ENCODE measurements around the gene CBX7. TPM values are rescaled to one million over a fixed set of nuclear protein-coding genes. Genes with fewer than 3 reads are reported as not detected.
"Not testable (repeated sequence)": the region's sequence is repeated elsewhere in the genome, so short reads cannot be mapped to it uniquely, and the experiment has no call there.

The CBX7 gene
- total and polyA plus RNA-seq, 2 donors from 2014 or later = 39.3 to 65.2 TPM

- Histone ChIP-seq H3K4me3 (ENCODE audit: low read length in 3 of 3) (no peak overlapping the region), H3K36me3 (ENCODE audit: control insufficient read depth in 2 of 3, insufficient read depth in 3 of 3, low read length in 3 of 3) (no peaks in the 10 kb centered on the region), H3K27ac (ENCODE audit: low read depth in 2 of 2, low read length in 2 of 2) (no peak overlapping the region), H3K4me1 (ENCODE audit: control insufficient read depth in 2 of 3, insufficient read depth in 2 of 3, low read depth in 1 of 3, low read length in 3 of 3) (peaks cover 0 to 5% (median 0%) of the 10 kb centered on the region in 3 donors), H3K27me3 (ENCODE audit: control insufficient read depth, insufficient read depth, low read length) (no peaks in the 10 kb centered on the region), H3K9ac (ENCODE audit: low read length in 3 of 3) (no peak overlapping the region), H3K9me3 (ENCODE audit: control insufficient read depth in 2 of 3, insufficient read depth in 1 of 3, low read length in 3 of 3) (no peaks in the 10 kb centered on the region)
- TF ChIP-seq, protein P1, sequence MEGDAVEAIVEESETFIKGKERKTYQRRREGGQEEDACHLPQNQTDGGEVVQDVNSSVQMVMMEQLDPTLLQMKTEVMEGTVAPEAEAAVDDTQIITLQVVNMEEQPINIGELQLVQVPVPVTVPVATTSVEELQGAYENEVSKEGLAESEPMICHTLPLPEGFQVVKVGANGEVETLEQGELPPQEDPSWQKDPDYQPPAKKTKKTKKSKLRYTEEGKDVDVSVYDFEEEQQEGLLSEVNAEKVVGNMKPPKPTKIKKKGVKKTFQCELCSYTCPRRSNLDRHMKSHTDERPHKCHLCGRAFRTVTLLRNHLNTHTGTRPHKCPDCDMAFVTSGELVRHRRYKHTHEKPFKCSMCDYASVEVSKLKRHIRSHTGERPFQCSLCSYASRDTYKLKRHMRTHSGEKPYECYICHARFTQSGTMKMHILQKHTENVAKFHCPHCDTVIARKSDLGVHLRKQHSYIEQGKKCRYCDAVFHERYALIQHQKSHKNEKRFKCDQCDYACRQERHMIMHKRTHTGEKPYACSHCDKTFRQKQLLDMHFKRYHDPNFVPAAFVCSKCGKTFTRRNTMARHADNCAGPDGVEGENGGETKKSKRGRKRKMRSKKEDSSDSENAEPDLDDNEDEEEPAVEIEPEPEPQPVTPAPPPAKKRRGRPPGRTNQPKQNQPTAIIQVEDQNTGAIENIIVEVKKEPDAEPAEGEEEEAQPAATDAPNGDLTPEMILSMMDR (IDR thresholded peaks at IDR 0.05; ENCODE audit: borderline replicate concordance, extremely low read depth, insufficient read depth) = no peak
- DNase-seq = no peak
- intact Hi-C loops (cut with DNase I) = loop anchor here (5.0 kb wide), 1 partner anchor 146 kb away; no protein-coding TSS in a partner anchor
- no peak for FAIRE-seq
Measured at GRCh38 chr22:39166547-39166946, 14.1 kb upstream of the CBX7 start.

GRCh38 chr22:39156093-39156492 lies 3.6 kb upstream of the CBX7 start:
- H3K27ac ChIP-seq (ENCODE audit: low read depth in 2 of 2, low read length in 2 of 2); H3K9ac ChIP-seq (ENCODE audit: low read length in 3 of 3); H3K4me1 ChIP-seq (ENCODE audit: control insufficient read depth in 2 of 3, insufficient read depth in 2 of 3, low read depth in 1 of 3, low read length in 3 of 3); FAIRE-seq; H3K4me3 ChIP-seq (ENCODE audit: low read length in 3 of 3); H3K9me3 ChIP-seq (ENCODE audit: control insufficient read depth in 2 of 3, insufficient read depth in 1 of 3, low read length in 3 of 3); H3K36me3 ChIP-seq (ENCODE audit: control insufficient read depth in 2 of 3, insufficient read depth in 3 of 3, low read length in 3 of 3); intact Hi-C loops (cut with DNase I): not testable (repeated sequence)
- peaks cover 17% of the 10 kb centered on the region for H3K27me3 ChIP-seq (ENCODE audit: control insufficient read depth, insufficient read depth, low read length)
- DNase-seq = peak in 1 of 5 donors; percentile 39

DNA sequence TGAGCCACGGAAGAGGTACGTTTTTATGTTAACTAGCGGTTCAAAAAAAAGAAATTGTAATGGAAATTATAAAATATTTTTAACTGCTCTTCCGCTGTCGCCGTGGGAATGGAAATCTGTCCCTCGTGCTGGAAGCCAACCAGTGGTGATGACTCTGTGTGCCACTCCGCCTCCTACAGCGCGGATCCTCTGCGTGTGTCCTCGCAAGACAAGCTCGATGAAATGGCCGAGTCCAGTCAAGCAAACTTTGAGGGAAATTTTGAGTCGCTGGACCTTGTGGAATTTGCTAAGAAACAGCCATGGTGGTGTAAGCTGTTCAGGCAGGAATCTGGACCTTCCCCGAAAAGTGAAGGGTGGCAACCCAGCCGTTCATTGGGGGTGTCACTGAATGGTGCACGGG lies 2.9 kb upstream of the CBX7 start:
- FAIRE-seq (no peak), DNase-seq (peak in 1 of 5 donors; percentile 63)
- TF ChIP-seq, protein P1 (IDR thresholded peaks at IDR 0.05; ENCODE audit: borderline replicate concordance, extremely low read depth, insufficient read depth) = no peak
- no peaks in the 10 kb centered on the region for H3K9me3 ChIP-seq (ENCODE audit: control insufficient read depth in 2 of 3, insufficient read depth in 1 of 3, low read length in 3 of 3)
- no peak overlapping the region for H3K27ac ChIP-seq (ENCODE audit: low read depth in 2 of 2, low read length in 2 of 2)
- intact Hi-C loops (cut with DNase I) = no loop called here
- H3K27me3 ChIP-seq (ENCODE audit: control insufficient read depth, insufficient read depth, low read length) = peaks cover 17% of the 10 kb centered on the region
- peaks cover 0 to 3% (median 0%) of the 10 kb centered on the region in 3 donors for H3K4me1 ChIP-seq (ENCODE audit: control insufficient read depth in 2 of 3, insufficient read depth in 2 of 3, low read depth in 1 of 3, low read length in 3 of 3)
- no peak overlapping the region for H3K4me3 ChIP-seq (ENCODE audit: low read length in 3 of 3)
- H3K9ac ChIP-seq (ENCODE audit: low read length in 3 of 3) = no peak overlapping the region
- no peaks in the 10 kb centered on the region for H3K36me3 ChIP-seq (ENCODE audit: control insufficient read depth in 2 of 3, insufficient read depth in 3 of 3, low read length in 3 of 3)

- H3K9ac ChIP-seq (ENCODE audit: low read length in 3 of 3) = peak overlapping the region in 2 of 3 donors; percentile 85 to 94
- FAIRE-seq = no peak
- peak overlapping the region; percentile 53 to 86 (median 73) for H3K4me3 ChIP-seq (ENCODE audit: low read length in 3 of 3)
- H3K27ac ChIP-seq (ENCODE audit: low read depth in 2 of 2, low read length in 2 of 2) = peak overlapping the region; percentile 87 to 96
- intact Hi-C loops (cut with DNase I) = no loop called here
- H3K27me3 ChIP-seq (ENCODE audit: control insufficient read depth, insufficient read depth, low read length) = peaks cover 17% of the 10 kb centered on the region
- H3K4me1 ChIP-seq (ENCODE audit: control insufficient read depth in 2 of 3, insufficient read depth in 2 of 3, low read depth in 1 of 3, low read length in 3 of 3) = peaks cover 0 to 22% (median 6%) of the 10 kb centered on the region in 3 donors
- peak; percentile 9 to 78 (median 24) for DNase-seq
- H3K9me3 ChIP-seq (ENCODE audit: control insufficient read depth in 2 of 3, insufficient read depth in 1 of 3, low read length in 3 of 3) = no peaks in the 10 kb centered on the region
- TF ChIP-seq, protein P1 (IDR thresholded peaks at IDR 0.05; ENCODE audit: borderline replicate concordance, extremely low read depth, insufficient read depth) = no peak
- H3K36me3 ChIP-seq (ENCODE audit: control insufficient read depth in 2 of 3, insufficient read depth in 3 of 3, low read length in 3 of 3) = peaks cover 0 to 5% (median 4%) of the 10 kb centered on the region in 3 donors
Measured at GRCh38 chr22:39153220-39153717, 789 bp upstream of the CBX7 start.
